Fibroblast of pulmonary artery (primary cell): ENCODE measurements around the gene MOGAT1.
A peak's percentile ranks its signal among the peaks of the same experiment; 100 is the strongest.

Experiments
- DNase-seq: peaks from one replicate; pipeline ENCODE4 v3.0.0-alpha.2; 2010; ENCODE audit warnings: low read depth
- H3K4me3 ChIP-seq: replicated peaks from 2 replicates; pipeline ENCODE4 v1.5.1; 2011; ENCODE audit warnings: low read depth, mild to moderate bottlenecking, control low read depth, low read length, moderate library complexity
- TF ChIP-seq, protein P1 (sequence below): IDR thresholded peaks from 2 replicates; pipeline ENCODE4 v1.5.1; 2011; ENCODE audit warnings: mild to moderate bottlenecking, control low read depth, low read length, inconsistent platforms; ENCODE audit errors: missing control alignments

MOGAT1 gene

GRCh38 chr2:222708274-222708710, 36.8 kb downstream of the MOGAT1 start:
- no peak overlapping the region for H3K4me3 ChIP-seq
- TF ChIP-seq, protein P1, sequence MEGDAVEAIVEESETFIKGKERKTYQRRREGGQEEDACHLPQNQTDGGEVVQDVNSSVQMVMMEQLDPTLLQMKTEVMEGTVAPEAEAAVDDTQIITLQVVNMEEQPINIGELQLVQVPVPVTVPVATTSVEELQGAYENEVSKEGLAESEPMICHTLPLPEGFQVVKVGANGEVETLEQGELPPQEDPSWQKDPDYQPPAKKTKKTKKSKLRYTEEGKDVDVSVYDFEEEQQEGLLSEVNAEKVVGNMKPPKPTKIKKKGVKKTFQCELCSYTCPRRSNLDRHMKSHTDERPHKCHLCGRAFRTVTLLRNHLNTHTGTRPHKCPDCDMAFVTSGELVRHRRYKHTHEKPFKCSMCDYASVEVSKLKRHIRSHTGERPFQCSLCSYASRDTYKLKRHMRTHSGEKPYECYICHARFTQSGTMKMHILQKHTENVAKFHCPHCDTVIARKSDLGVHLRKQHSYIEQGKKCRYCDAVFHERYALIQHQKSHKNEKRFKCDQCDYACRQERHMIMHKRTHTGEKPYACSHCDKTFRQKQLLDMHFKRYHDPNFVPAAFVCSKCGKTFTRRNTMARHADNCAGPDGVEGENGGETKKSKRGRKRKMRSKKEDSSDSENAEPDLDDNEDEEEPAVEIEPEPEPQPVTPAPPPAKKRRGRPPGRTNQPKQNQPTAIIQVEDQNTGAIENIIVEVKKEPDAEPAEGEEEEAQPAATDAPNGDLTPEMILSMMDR, result peak; percentile 86
- peak; percentile 80 for DNase-seq

GRCh38 chr2:222709191-222709891, 37.9 kb downstream of the MOGAT1 start:
- DNase-seq, result peak; percentile 99
- TF ChIP-seq, protein P1, result no peak
- peak overlapping the region; percentile 35 for H3K4me3 ChIP-seq

GRCh38 chr2:222710736-222711135, 39.3 kb downstream of the MOGAT1 start:
- no peak overlapping the region for H3K4me3 ChIP-seq
- no peak for DNase-seq
- TF ChIP-seq, protein P1, result no peak

DNA sequence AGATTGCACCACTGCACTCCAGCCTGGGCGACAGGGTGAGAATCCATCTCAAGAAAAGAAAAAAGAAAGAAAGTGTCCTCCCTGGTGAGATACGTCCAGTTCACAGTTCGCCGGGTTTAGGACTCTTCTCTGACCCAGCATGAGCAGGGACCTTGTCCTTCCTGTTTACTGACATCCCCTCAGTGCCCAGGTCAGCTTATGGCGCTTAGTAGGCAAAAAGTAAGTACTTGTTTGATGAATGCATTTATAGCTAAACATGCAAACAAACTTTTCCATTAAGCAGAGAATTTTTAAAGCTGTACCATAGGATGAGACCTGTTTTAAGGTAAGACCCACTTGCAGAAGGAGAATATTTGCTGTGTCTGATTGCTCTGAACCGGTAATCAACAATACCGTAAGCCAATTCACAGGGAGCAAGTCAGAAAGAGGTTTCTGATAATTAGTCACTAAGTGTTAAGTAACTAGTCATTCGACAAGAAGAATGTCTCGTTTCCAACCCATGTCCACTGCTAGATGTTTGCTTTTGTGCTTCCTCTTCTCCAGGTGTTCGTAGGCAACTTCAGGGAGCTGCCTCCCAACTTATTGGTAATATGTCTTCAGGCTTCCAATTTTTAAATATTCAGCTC, 40.0 kb downstream of the MOGAT1 start:
- TF ChIP-seq, protein P1, result no peak
- H3K4me3 ChIP-seq, result no peak overlapping the region
- no peak for DNase-seq

- no peak overlapping the region for H3K4me3 ChIP-seq
- no peak for DNase-seq
- TF ChIP-seq, protein P1, result no peak
Measured at GRCh38 chr2:222713002-222713401, 41.5 kb downstream of the MOGAT1 start.

GRCh38 chr2:222714361-222715241, 43.1 kb downstream of the MOGAT1 start:
- no peak overlapping the region for H3K4me3 ChIP-seq
- peak; percentile 56 for DNase-seq
- TF ChIP-seq, protein P1, result no peak
